ENCODE results near the gene SGCE.
A peak's percentile ranks its signal among the peaks of the same experiment; 100 is the strongest.

The SGCE gene

DNA sequence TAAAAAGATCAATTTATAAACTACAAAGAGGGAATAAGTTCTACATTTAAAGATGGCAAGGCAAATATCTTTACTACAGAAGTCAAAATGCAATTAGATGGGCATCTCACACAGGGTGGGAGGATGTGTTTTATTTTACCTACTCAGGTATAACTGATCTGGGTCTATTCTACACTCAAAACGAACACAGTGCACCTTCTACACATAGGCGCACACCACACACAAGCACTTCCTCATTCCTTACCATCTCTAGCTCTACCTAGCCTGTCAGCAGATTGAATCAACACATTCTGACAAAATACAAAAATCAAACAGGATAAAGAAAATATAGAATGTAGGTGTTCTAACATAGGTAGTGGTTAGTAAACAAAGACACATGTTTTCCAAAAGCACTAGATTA, 64.8 kb downstream of the SGCE start:
- no peak for DNase-seq (ENCODE audit: low read depth)

DNA sequence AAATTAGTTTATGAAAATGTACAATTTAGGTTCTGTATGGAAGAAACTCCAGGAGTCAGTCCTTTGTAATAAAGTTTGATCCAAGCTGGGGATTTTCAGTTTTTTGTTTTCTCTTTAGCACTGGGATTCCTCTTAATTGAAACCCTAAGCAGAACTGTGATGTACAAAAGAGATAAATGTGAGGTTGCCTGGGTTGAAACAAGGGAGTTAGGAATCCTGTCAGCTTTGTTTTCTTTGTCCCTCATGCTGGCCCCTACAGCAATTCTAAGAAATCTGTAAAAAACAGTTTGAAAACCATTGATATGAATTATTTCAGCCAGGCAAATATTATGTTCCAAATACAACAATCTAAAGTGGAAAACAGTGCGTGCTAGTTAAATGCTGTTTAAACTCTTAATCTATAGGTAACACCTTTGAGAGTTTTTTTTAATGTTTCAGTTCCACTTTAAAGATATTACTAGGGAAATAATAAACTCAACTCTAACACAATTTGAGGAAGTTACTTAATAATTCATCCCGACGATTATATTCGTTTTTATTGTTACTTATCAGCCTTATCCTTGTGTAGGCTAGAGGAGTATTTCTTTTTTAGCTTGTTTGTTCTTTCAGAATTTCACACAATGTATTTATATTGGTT, 65.3 kb downstream of the SGCE start:
- no peak for DNase-seq (ENCODE audit: low read depth)
- no peak for TF ChIP-seq CTCF (IDR thresholded peaks at IDR 0.05; ENCODE audit: low read length, missing control alignments)
- H3K4me3 ChIP-seq (replicated peaks; ENCODE audit: low read depth, low read length): no peak overlapping the region

More for the DNA sequence above, 64.8 kb downstream of the SGCE start:
- no peak overlapping the region for H3K4me3 ChIP-seq (replicated peaks; ENCODE audit: low read depth, low read length)
- no peak for TF ChIP-seq CTCF (IDR thresholded peaks at IDR 0.05; ENCODE audit: low read length, missing control alignments)

- H3K4me3 ChIP-seq (replicated peaks; ENCODE audit: low read depth, low read length): no peak overlapping the region
- TF ChIP-seq CTCF (IDR thresholded peaks at IDR 0.05; ENCODE audit: low read length, missing control alignments): no peak
- no peak for DNase-seq (ENCODE audit: low read depth)
Measured at GRCh38 chr7:94588075-94588474, 67.9 kb downstream of the SGCE start.

GRCh38 chr7:94584113-94584512, 71.8 kb downstream of the SGCE start:
- DNase-seq (ENCODE audit: low read depth): peak; percentile 46
- H3K4me3 ChIP-seq (replicated peaks; ENCODE audit: low read depth, low read length): no peak overlapping the region
- no peak for TF ChIP-seq CTCF (IDR thresholded peaks at IDR 0.05; ENCODE audit: low read length, missing control alignments)

- no peak for TF ChIP-seq CTCF (IDR thresholded peaks at IDR 0.05; ENCODE audit: low read length, missing control alignments)
- peak; percentile 34 for DNase-seq (ENCODE audit: low read depth)
- no peak overlapping the region for H3K4me3 ChIP-seq (replicated peaks; ENCODE audit: low read depth, low read length)
Measured at GRCh38 chr7:94580601-94581000, 75.3 kb downstream of the SGCE start.

- no peak for TF ChIP-seq CTCF (IDR thresholded peaks at IDR 0.05; ENCODE audit: low read length, missing control alignments)
- H3K4me3 ChIP-seq (replicated peaks; ENCODE audit: low read depth, low read length): no peak overlapping the region
- no peak for DNase-seq (ENCODE audit: low read depth)
Measured at GRCh38 chr7:94579470-94579869, 76.5 kb downstream of the SGCE start.

- DNase-seq (ENCODE audit: low read depth): no peak
- no peak overlapping the region for H3K4me3 ChIP-seq (replicated peaks; ENCODE audit: low read depth, low read length)
- no peak for TF ChIP-seq CTCF (IDR thresholded peaks at IDR 0.05; ENCODE audit: low read length, missing control alignments)
Measured at GRCh38 chr7:94578614-94579013, 77.3 kb downstream of the SGCE start.

Measured in fibroblast of pulmonary artery (primary cell).